Left lung (tissue), 10 donors: ENCODE measurements around the gene RTN4RL1. TPM values are rescaled to one million over a fixed set of nuclear protein-coding genes. Genes with fewer than 3 reads are reported as not detected.

Experiments
- ATAC-seq: fragments of 200-7000 bp; cut with Tn5 transposase; one replicate; pipeline ENCODE4 v1.9.1; 2020; ENCODE audit warnings: moderate library complexity
- DNase-seq, 4 donors: peaks; one replicate each; pipeline ENCODE4 v3.0.0-alpha.2; 2013 to 2020
- H3K27ac ChIP-seq, 2 donors: fragments of 200-600 bp; sonication (generic) in 1 of 2; one replicate each; pipeline versions ENCODE4 v1.5.0 to v1.8.0; 2020 to 2021
- H3K27me3 ChIP-seq, 2 donors: fragments of 200-600 bp; sonication (generic) in 1 of 2; one replicate each; pipeline versions ENCODE4 v1.5.0 to v1.8.0; 2020 to 2021
- H3K36me3 ChIP-seq, 2 donors: fragments of 200-600 bp; sonication (generic) in 1 of 2; one replicate each; pipeline versions ENCODE4 v1.5.0 to v1.8.0; 2020 to 2021
- H3K4me1 ChIP-seq, 2 donors: fragments of 200-600 bp; one replicate each; pipeline ENCODE4 v1.8.0; 2021
- H3K4me3 ChIP-seq, 2 donors: fragments of 200-600 bp; sonication (generic) in 1 of 2; one replicate each; pipeline versions ENCODE4 v1.5.0 to v1.8.0; 2020 to 2021; ENCODE audit warnings: mild to moderate bottlenecking in 1 of 2
- H3K9me3 ChIP-seq, 2 donors: fragments of 200-600 bp; sonication (generic) in 1 of 2; one replicate each; pipeline versions ENCODE4 v1.5.0 to v1.8.0; 2020 to 2021
- intact Hi-C, 2 donors: fragments of 100-400 bp; cut with DNase I; formaldehyde crosslinking; loops; one replicate each; pipeline versions ENCODE4 v1.11.2 to v1.14.2; 2022
- polyA plus RNA-seq, 6 donors: library from polyadenylated mRNA; unstranded; fragments of 120-200 nt; gene quantifications; one replicate each; pipeline ENCODE4 v1.2.1, GENCODE V29; 2013; ENCODE audit not compliant: insufficient read length in 6 of 6
- total RNA-seq, 2 donors: library from RNA; stranded (reverse); fragmentation: NEBNext Ultra II Directional; extraction: Animal tissue kit (Norgen Biotek cat#: 25700); gene quantifications; one replicate each; pipeline ENCODE4 v1.2.1, GENCODE V29; 2021
- TF ChIP-seq, protein P1 (sequence below), 2 donors: fragments of 200-600 bp; sonication (generic) in 1 of 2; IDR thresholded peaks; one replicate each; pipeline versions ENCODE4 v1.5.0 to v1.8.0; 2021; ENCODE audit warnings: antibody characterized with exemption in 2 of 2
- donor health status: DM: no; HTN: yes; CAD: no.
- donor health status: DM: no; HTN: no; CAD: no.

RTN4RL1 gene
- total and polyA plus RNA-seq, 8 donors: 0.34 to 5.1 (median 0.51) TPM

DNA sequence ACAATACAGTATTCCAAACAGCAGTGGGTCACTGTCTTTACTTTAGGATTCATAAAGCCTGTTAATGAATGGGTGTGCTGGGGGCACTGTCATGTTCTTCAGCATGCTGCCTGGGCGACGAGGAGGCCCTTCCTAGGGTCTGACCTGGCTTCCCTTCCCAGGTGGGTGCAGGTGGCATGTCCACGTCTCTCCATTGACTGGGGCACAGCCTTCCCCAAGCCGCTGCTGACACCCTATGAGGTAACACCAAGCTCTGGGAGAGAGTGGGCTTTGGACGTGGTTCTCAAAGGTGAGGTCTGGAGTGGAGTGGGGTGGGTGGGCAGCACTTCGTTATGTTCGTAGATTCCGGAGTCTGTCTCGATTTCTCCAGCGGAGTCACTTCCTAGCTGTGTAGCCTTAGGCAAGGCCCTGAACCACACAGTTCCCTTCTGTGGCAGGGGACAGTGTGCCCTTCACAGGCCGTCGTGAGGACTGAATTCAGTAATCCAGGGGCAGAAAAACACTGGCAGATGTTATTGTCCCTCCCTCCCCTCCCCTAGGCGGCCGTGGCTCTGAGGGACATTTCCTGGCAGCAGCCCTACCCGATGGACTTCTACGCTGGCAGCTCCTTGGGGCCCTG is 15.9 kb upstream of the RTN4RL1 start:
- Histone ChIP-seq H3K36me3 (peaks cover 0 to 49% of the 10 kb centered on the region in 2 donors), H3K4me3 (peak overlapping the region; percentile 69 to 80)
- ATAC-seq: no peak

DNA sequence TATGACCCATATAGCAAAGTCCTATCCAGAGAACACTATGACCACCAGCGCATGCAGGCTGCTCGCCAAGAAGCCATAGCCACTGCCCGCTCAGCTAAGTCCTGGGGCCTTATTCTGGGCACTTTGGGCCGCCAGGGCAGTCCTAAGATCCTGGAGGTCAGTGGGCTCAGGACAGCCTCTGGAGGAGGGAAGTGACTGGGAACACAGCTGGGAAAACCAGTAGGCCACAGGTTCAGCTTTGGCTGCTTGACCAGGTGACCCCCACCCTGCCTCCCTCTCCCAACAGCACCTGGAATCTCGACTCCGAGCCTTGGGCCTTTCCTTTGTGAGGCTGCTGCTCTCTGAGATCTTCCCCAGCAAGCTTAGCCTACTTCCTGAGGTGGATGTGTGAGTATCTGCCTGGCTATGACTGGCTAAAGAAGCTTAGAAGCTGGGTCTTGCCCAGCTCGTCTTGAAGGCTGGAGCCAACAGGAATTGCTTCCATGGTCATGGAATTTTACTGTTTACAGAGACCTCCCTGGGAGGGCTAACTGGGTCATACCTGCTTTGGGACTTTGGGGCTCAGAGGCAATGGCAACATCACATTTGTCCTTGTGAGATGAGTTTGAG is 15.2 kb upstream of the RTN4RL1 start:
- Histone ChIP-seq H3K4me1 (peaks cover 0 to 33% of the 10 kb centered on the region in 2 donors), H3K36me3 (peaks cover 0 to 56% of the 10 kb centered on the region in 2 donors), H3K27ac (no peak overlapping the region), H3K9me3 (no peaks in the 10 kb centered on the region), H3K4me3 (no peak overlapping the region), H3K27me3 (no peaks in the 10 kb centered on the region)
- DNase-seq (no peak), ATAC-seq (no peak)
- TF ChIP-seq, protein P1, sequence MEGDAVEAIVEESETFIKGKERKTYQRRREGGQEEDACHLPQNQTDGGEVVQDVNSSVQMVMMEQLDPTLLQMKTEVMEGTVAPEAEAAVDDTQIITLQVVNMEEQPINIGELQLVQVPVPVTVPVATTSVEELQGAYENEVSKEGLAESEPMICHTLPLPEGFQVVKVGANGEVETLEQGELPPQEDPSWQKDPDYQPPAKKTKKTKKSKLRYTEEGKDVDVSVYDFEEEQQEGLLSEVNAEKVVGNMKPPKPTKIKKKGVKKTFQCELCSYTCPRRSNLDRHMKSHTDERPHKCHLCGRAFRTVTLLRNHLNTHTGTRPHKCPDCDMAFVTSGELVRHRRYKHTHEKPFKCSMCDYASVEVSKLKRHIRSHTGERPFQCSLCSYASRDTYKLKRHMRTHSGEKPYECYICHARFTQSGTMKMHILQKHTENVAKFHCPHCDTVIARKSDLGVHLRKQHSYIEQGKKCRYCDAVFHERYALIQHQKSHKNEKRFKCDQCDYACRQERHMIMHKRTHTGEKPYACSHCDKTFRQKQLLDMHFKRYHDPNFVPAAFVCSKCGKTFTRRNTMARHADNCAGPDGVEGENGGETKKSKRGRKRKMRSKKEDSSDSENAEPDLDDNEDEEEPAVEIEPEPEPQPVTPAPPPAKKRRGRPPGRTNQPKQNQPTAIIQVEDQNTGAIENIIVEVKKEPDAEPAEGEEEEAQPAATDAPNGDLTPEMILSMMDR (IDR thresholded peaks at IDR 0.05): no peak
- intact Hi-C loops: no loop called here

More for the DNA sequence above, 15.9 kb upstream of the RTN4RL1 start:
- peak overlapping the region; percentile 86 to 92 for H3K27ac ChIP-seq
- intact Hi-C loops: no loop called here
- no peak for DNase-seq
- TF ChIP-seq, protein P1 (IDR thresholded peaks at IDR 0.05): no peak
- peaks cover 0 to 33% of the 10 kb centered on the region in 2 donors for H3K4me1 ChIP-seq
- H3K27me3 ChIP-seq: no peaks in the 10 kb centered on the region
- H3K9me3 ChIP-seq: no peaks in the 10 kb centered on the region

DNA sequence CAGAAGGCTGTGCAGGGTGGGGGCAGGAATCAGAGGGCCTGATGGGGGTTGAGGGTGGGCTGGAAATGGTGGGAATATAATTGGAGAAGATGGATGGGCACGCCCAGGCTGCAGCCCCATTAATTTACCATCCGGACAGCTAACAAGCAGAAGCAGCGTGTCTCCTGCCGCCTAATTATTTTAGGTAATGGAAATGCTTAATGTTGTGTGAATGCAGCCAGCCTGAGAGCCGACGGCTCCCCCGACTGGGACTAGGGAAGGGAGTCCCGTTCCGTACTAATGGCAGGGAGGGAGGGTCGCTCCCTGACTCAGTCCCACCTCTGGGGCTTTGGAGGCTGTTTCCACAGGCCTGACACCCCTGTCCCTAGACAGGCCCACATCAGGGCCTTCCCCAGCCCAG is 12.0 kb upstream of the RTN4RL1 start:
- H3K36me3 ChIP-seq: peaks cover 0 to 45% of the 10 kb centered on the region in 2 donors

DNA sequence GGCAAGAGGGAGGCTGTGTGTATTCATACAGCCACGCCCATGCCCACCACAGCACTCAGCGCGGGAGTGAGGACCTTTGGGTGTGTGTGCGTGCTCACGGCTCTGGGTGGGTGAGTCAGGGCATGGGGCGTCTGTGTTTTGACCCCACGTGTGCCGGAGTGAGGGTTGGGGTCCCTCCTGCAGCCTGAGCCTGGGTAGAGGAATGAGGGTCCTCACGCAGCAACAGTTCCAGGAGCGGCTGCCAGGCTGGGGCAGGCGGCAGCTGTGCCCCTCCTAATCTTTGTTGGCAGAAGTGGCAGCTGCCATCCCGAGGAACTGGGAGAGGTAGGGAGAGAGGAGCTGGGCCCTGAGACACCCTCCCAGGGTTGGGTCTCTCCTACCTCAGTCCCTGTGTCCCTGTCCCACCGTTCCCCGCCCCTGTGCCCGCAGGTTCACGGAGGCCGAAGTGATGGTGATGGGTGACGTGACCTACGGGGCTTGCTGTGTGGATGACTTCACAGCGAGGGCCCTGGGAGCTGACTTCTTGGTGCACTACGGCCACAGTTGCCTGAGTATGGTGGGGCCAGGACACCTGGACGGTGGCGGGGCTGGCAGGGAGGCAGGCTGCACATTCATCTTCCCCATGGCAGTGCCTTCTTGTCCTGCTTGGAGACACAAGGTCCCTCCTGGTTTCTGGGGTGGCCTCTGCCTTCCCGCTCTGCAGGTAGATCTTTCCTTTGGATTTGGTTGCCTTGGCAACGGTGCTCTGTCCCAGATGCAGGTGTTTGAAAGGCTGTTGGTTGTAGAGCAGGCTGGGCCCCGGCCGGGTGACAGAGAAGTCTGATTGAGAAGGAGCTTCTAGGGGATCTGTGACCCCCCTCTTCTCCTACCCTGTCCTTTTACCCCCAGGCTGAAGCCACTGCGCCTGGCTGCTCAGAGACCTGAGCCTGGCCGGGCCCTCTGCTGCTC is 10.7 kb upstream of the RTN4RL1 start:
- H3K36me3 ChIP-seq: peaks cover 0 to 45% of the 10 kb centered on the region in 2 donors
- no peaks in the 10 kb centered on the region for H3K9me3 ChIP-seq
- ATAC-seq (no peak), DNase-seq (peak in 1 of 4 donors; percentile 65)
- H3K4me1 ChIP-seq: peaks cover 4 to 14% of the 10 kb centered on the region in 2 donors
- TF ChIP-seq, protein P1 (IDR thresholded peaks at IDR 0.05): no peak
- no peaks in the 10 kb centered on the region for H3K27me3 ChIP-seq
- no peak overlapping the region for H3K4me3 ChIP-seq
- no peak overlapping the region for H3K27ac ChIP-seq
- intact Hi-C loops: no loop called here

More for the DNA sequence above, 12.0 kb upstream of the RTN4RL1 start:
- DNase-seq: no peak
- intact Hi-C loops: no loop called here
- Histone ChIP-seq H3K27me3 (no peaks in the 10 kb centered on the region), H3K27ac (no peak overlapping the region), H3K4me3 (no peak overlapping the region), H3K9me3 (no peaks in the 10 kb centered on the region), H3K4me1 (peaks cover 0 to 12% of the 10 kb centered on the region in 2 donors)
- ATAC-seq: no peak
- TF ChIP-seq, protein P1 (IDR thresholded peaks at IDR 0.05): no peak
